Fibroblast of lung (primary cell): ENCODE results near the gene LRMDA. TPM values are rescaled to one million over a fixed set of nuclear protein-coding genes. Genes with fewer than 3 reads are reported as not detected.

ENCODE experiments used
- DNase-seq, 2 donors: peaks; one replicate each; pipeline versions ENCODE4 v3.0.0 to v3.0.0-alpha.2; 2010; ENCODE audit warnings: low read depth in 2 of 2
- H2AFZ ChIP-seq: 2 replicates; pipeline ENCODE4 v1.5.1; 2012; ENCODE audit warnings: low read length, control low read depth, inconsistent platforms
- H3K27ac ChIP-seq: 2 replicates; pipeline ENCODE4 v1.5.1; 2011; ENCODE audit warnings: low read length, control low read depth; ENCODE audit not compliant: insufficient read depth
- H3K27me3 ChIP-seq: 2 replicates; pipeline ENCODE4 v1.5.1; 2011; ENCODE audit warnings: mild to moderate bottlenecking, low read length; ENCODE audit not compliant: control insufficient read depth, insufficient read depth
- H3K36me3 ChIP-seq: 2 replicates; pipeline ENCODE4 v1.5.1; 2011; ENCODE audit warnings: low read length; ENCODE audit not compliant: control insufficient read depth, insufficient read depth
- H3K4me1 ChIP-seq: 2 replicates; pipeline ENCODE4 v1.5.1; 2011; ENCODE audit warnings: low read length; ENCODE audit not compliant: control insufficient read depth, insufficient read depth; ENCODE audit errors: extremely low read depth
- H3K4me2 ChIP-seq: 2 replicates; pipeline ENCODE4 v1.5.1; 2011; ENCODE audit warnings: low read length, control low read depth; ENCODE audit not compliant: insufficient read depth; ENCODE audit errors: extremely low read depth
- H3K4me3 ChIP-seq, 4 experiments: fragments of 200-600 bp in 1 of 4; sonication (generic) in 1 of 4; replicated peaks in 1 of 4; 2 replicates each; pipeline ENCODE4 v1.5.1; 2011 to 2016; ENCODE audit warnings: low read length in 4 of 4, low read depth in 3 of 4, mild to moderate bottlenecking in 3 of 4, control low read depth in 2 of 4, inconsistent platforms in 1 of 4, mixed read lengths in 1 of 4; ENCODE audit not compliant: insufficient read depth in 1 of 4; ENCODE audit errors: control extremely low read depth in 1 of 4
- H3K79me2 ChIP-seq: 2 replicates; pipeline ENCODE4 v1.5.1; 2012; ENCODE audit warnings: mild to moderate bottlenecking, low read length, inconsistent platforms; ENCODE audit not compliant: control insufficient read depth, insufficient read depth
- H3K9ac ChIP-seq: 2 replicates; pipeline ENCODE4 v1.5.1; 2011; ENCODE audit warnings: mild to moderate bottlenecking, low read length, control low read depth; ENCODE audit not compliant: insufficient read depth
- H3K9me3 ChIP-seq: 2 replicates; pipeline ENCODE4 v1.5.1; 2012; ENCODE audit warnings: low read depth, low read length; ENCODE audit not compliant: control insufficient read depth, insufficient read depth
- H4K20me1 ChIP-seq: 2 replicates; pipeline ENCODE4 v1.5.1; 2011; ENCODE audit warnings: low read length; ENCODE audit not compliant: control insufficient read depth, insufficient read depth; ENCODE audit errors: extremely low read depth
- EZH2 ChIP-seq: IDR thresholded peaks from 2 replicates; pipeline ENCODE4 v1.5.1; 2012; ENCODE audit warnings: low read length, control low read depth, mild to moderate bottlenecking; ENCODE audit errors: missing control alignments
- polyA plus RNA-seq, 2 donors: library from polyadenylated mRNA; depleted of rRNA in 1 of 2; stranded (reverse) in 1 of 2; unstranded in 1 of 2; fragments of >200 nt; gene quantifications; 2 replicates each; pipeline ENCODE4 v1.2.1, GENCODE V29; 2011 to 2012; ENCODE audit warnings: missing spikeins in 1 of 2
- total RNA-seq: library from RNA; depleted of rRNA; stranded (reverse); fragments of >200 nt; gene quantifications from 2 replicates; pipeline ENCODE4 v1.2.1, GENCODE V29; 2014
- TF ChIP-seq, protein P1 (sequence below), 2 donors: IDR thresholded peaks in 1 of 2; conservative IDR thresholded peaks in 1 of 2; 1 replicate in 1 of 2; 2 replicates in 1 of 2; pipeline ENCODE4 v1.5.1; 2011 to 2012; ENCODE audit warnings: low read length in 2 of 2, control low read depth in 1 of 2, inconsistent platforms in 1 of 2, low read depth in 1 of 2, mild to moderate bottlenecking in 1 of 2

The LRMDA gene
- total and polyA plus RNA-seq, 2 donors (not counting 1 experiment from before 2014, with no cell fraction given) = 1.7 to 2.0 TPM

DNA sequence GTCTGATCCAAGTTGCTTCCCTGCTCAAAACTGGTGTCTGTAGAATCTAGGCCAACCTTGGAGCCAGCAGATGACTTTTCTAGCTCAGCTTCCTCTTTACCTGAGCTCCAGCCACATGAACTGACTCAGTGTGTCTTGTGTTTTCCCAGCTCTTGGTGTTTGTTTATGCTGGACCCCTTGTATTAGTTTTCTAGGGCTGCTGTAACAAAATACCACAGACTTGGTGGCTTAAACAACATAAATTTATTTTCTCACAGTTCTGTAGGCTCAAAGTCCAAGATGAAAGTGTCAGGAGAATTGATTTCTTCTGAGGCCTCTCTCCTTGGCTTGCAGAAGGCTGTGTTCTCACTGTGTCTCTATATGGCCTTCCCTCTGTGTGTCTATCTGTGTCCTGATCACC, 45.1 kb downstream of the LRMDA start:
- Histone ChIP-seq H4K20me1 (no peaks in the 10 kb centered on the region), H3K4me3 (no peak overlapping the region), H3K36me3 (no peaks in the 10 kb centered on the region), H3K27me3 (no peaks in the 10 kb centered on the region), H3K9me3 (no peaks in the 10 kb centered on the region), H3K4me2 (no peak overlapping the region), H3K79me2 (no peaks in the 10 kb centered on the region), H3K9ac (no peak overlapping the region), H3K4me1 (no peaks in the 10 kb centered on the region), H2AFZ (no peak overlapping the region), H3K27ac (no peak overlapping the region)
- no peak for DNase-seq
- TF ChIP-seq, protein P1, sequence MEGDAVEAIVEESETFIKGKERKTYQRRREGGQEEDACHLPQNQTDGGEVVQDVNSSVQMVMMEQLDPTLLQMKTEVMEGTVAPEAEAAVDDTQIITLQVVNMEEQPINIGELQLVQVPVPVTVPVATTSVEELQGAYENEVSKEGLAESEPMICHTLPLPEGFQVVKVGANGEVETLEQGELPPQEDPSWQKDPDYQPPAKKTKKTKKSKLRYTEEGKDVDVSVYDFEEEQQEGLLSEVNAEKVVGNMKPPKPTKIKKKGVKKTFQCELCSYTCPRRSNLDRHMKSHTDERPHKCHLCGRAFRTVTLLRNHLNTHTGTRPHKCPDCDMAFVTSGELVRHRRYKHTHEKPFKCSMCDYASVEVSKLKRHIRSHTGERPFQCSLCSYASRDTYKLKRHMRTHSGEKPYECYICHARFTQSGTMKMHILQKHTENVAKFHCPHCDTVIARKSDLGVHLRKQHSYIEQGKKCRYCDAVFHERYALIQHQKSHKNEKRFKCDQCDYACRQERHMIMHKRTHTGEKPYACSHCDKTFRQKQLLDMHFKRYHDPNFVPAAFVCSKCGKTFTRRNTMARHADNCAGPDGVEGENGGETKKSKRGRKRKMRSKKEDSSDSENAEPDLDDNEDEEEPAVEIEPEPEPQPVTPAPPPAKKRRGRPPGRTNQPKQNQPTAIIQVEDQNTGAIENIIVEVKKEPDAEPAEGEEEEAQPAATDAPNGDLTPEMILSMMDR (conservative IDR thresholded peaks at IDR 0.05 in 1 of 2, IDR thresholded peaks at IDR 0.05 in 1 of 2; ENCODE audit: low read depth in 1 of 2, low read length in 2 of 2) = no peak
- TF ChIP-seq EZH2 = no peak

DNA sequence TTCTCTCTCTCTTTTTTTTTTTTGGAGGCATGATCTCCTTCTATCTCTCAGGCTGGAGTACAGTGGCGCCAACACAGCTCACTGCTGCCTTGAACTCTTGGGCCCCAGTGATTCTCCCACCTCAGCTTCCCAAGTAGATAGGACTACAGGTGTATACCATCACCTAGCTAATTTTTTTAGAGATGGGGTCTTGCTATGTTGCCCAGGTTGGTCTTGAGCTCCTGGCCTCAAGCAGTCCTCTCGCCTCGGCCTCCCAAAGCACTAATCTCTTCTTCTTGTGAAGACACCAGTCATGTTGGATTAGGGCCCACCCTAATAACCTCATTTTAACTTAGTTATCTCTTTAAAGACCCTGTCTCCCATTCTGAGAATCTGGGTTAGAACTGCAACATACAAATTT, 45.6 kb downstream of the LRMDA start:
- Histone ChIP-seq H3K4me1 (no peaks in the 10 kb centered on the region), H3K9ac (no peak overlapping the region), H3K79me2 (no peaks in the 10 kb centered on the region), H3K4me3 (no peak overlapping the region), H3K9me3 (no peaks in the 10 kb centered on the region), H3K36me3 (no peaks in the 10 kb centered on the region), H2AFZ (no peak overlapping the region), H4K20me1 (no peaks in the 10 kb centered on the region), H3K27ac (no peak overlapping the region), H3K4me2 (no peak overlapping the region), H3K27me3 (no peaks in the 10 kb centered on the region)
- no peak for DNase-seq
- TF ChIP-seq, protein P1 (conservative IDR thresholded peaks at IDR 0.05 in 1 of 2, IDR thresholded peaks at IDR 0.05 in 1 of 2; ENCODE audit: low read depth in 1 of 2, low read length in 2 of 2) = no peak
- TF ChIP-seq EZH2 = no peak

DNA sequence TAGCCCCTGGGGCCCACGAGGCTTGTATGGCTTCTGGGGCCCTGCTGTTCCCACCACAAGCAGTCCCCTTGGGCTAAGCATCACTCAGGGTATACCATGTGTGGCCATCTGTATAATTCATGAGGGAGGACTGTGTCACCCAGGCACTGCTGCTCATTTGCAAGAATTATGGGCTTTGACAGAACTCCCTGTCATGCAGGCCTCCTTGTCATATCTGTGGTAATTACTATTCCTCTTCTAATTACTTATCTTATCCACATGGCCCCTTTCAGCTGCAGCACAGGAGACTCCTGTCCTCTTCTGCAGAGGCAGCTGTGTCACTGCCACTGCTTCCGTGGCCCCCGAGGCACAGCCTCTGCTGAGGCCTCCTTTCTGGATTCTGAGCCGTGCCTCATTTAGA, 46.3 kb downstream of the LRMDA start:
- H3K4me1 ChIP-seq = no peaks in the 10 kb centered on the region
- no peak for DNase-seq
- H2AFZ ChIP-seq = no peak overlapping the region
- H3K4me3 ChIP-seq = no peak overlapping the region
- H3K79me2 ChIP-seq = no peaks in the 10 kb centered on the region
- no peaks in the 10 kb centered on the region for H3K9me3 ChIP-seq
- TF ChIP-seq EZH2 = no peak
- TF ChIP-seq, protein P1 (conservative IDR thresholded peaks at IDR 0.05 in 1 of 2, IDR thresholded peaks at IDR 0.05 in 1 of 2; ENCODE audit: low read depth in 1 of 2, low read length in 2 of 2) = no peak
- H3K27ac ChIP-seq = no peak overlapping the region
- H3K4me2 ChIP-seq = no peak overlapping the region
- no peak overlapping the region for H3K9ac ChIP-seq
- H3K36me3 ChIP-seq = no peaks in the 10 kb centered on the region
- no peaks in the 10 kb centered on the region for H3K27me3 ChIP-seq
- no peaks in the 10 kb centered on the region for H4K20me1 ChIP-seq
